ENCODE measurements around the gene SGCD.
"Not testable (repeated sequence)": the region's sequence is repeated elsewhere in the genome, so short reads cannot be mapped to it uniquely, and the experiment has no call there.

SGCD gene

DNA sequence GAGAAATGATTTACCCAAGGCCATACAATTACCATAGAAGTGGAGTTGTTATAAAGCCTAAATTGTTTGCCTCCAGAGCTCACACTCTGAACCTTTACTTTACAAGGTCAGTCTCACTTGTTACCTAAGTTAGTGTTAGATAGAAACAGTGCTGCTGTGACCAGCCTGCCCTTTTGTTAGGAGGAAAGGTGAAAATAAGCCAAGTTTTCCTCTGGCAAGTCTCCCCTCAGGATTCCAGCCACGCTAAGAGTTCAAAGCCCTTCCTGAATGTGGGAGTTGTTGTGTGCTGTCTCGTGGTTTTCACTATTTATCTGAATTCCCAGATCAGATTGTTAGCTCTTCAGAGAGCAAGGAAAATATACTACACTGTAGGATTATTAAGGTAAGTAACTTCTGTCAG, 260.0 kb downstream of the SGCD start:
- no peak for DNase-seq

DNA sequence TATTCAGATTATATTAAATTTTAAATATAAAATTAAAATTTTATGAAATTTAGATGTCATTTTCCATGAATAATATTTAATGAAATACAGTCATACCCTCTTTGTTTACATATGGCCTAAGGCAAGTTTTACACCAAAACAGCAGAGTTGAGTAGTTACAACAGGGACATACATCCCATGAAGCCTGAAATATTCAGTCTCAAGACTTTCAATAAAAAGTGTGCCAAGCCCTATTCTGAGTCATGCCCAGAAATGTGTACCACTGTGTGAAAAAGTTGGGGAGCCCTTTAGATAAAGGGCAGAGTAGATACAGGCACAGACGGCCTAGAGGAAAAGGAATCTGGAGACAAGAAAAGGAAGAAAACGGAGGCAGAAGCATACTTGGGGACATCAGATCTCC, 261.3 kb downstream of the SGCD start:
- DNase-seq, result no peak

DNA sequence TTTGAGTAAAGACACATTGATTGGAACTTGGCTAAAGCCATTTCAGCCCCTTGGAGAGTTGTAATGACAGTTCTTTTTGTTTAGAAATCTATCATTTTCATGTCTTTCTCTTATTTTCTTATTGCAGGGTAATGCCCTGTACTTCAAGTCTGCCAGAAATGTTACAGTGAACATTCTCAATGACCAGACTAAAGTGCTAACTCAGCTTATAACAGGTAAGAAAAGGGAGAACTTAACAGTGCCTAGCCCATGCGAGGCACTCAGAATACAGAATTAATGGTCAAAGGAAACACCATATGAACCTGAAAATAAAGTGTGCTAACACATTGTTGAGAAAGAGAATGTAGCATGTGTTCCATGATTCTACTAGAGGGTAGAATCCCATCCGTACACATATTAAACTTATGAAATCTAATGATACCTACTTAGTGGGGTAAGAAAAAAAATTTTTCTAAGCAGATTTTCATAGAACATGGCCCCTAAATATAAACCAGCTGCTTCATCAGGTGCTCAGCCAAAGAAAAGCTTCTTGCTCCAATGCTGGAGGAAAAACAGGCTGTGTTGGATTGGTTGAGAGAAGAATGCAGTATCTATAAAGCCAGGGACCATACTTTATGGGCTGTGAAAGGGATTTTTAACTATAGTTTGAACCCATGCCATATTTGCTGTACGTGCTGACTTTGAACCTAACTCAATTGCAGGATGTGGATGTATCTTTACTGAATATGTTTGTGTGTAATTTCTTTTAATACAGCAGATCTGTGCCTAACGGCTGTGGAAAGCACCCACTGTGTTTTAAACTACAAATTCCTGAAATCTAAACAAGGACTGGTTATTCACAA, 262.4 kb downstream of the SGCD start:
- DNase-seq, result no peak

DNA sequence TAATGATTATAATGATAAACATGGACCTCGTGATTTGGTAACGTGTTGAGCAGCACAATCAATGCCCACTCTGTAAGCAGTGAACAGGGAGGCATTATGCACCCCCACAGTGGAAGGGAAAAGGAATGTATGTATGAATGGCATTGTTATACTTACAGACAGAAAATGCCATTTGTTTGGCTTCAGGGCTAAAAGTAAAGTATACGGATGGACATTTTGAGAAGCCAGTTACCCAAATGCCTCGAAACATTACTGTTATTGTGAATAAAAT, 262.9 kb downstream of the SGCD start:
- DNase-seq, result no peak

DNA sequence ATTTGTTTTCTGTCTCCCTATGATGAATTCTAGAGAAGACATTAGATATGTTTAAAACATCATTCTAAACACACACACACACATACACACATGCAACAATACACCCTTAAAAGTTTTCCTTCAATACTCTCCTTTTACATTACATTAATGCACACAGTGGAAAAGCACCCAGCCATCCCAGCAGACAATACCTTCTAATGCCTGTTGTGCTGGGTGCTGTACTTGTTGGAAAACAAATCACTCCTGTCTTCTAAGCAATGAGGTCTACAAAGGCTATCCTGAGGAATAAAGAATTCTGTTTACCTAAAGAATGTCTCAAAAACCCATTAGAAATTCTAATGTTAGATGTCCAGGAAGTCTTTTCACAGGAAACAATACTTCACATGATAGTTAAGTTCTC, 264.0 kb downstream of the SGCD start:
- no peak for DNase-seq

DNA sequence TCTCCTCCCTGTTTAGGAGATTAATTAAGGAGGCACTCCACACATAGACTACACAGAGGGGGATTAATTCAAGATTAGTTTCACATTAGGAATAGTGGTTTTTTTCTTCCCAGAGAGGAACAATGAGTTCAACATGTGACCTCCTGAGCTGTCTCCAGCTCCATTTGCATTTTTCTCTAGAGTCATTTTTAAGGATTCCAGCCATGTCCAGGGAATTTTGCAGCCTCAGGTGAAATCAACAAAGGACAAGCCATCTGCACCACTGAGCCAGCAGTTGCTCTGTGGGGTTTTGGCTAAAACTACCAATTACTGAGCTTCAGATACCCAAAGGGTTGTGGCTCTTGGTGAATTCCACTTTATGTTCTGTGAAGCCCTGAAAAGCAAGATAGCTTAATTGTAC, 264.7 kb downstream of the SGCD start:
- DNase-seq, result no peak

DNA sequence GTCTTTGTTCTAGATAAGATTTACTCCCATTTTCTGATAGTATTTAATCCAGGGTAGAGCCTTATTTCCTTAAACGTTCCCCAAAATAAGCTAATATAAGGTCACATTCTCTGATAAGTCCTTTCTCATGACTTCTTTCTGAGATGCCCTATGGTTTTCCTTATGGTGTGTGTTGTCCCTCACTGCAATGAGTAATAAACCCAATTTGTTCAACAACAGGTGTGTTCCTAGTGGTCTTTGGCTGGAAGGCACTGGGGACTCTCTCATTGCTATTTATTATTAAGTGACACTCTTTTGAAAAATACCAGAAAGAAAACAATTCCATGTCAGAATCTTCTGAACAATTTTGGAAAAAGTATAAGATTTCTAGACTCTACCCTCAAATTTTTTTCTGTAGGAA, 266.6 kb downstream of the SGCD start:
- DNase-seq, result no peak

DNA sequence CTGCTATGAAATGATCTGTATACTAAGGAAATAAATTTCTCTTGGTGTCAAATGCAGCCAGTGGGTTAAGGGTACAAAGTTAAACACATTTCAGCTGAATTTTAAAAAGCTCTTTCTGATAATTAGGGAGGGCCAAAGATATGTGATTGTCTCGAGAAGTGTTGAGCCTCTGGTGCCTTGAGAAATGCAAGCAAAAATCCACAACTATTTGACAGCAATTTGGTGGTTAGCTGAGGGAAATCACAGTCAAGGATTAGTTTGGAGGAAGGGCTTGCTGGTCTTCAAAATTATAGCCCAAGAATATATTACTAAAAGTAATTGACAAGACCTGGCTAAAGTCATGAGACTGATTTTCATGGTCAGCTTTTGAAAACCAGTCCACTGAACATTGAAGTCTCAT, 267.4 kb downstream of the SGCD start:
- no peak for DNase-seq

DNA sequence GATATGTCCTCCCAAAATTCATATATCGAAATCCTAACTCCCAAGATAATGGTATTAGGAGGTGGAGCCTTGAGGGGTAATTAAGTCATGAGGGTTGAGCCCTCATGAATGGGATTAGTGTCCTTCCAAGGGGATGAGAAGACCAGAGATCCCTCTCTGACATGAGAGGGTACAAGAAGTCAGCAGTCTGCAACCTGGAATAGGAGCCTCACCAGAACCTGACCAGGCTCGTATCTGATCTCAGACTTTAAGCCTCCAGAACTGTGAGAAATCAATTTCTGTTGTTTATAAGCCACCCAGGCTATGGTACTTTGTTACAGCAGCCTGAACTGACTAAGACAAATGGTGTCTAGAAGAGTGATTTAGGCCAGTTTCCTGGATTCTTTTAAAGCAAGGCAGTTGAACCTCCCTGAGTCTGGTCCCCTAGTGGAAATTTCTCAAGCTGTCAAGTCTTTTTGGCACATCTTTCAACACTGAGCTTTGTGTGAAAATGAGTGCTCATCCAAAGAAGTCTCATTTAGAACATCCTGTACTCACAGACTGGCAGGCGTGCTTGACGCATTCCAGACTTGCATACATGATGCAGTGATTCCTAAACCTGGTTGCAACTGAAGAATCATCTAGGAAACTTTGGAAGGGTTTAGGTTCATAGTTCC, 268.3 kb downstream of the SGCD start:
- no peak for DNase-seq

DNA sequence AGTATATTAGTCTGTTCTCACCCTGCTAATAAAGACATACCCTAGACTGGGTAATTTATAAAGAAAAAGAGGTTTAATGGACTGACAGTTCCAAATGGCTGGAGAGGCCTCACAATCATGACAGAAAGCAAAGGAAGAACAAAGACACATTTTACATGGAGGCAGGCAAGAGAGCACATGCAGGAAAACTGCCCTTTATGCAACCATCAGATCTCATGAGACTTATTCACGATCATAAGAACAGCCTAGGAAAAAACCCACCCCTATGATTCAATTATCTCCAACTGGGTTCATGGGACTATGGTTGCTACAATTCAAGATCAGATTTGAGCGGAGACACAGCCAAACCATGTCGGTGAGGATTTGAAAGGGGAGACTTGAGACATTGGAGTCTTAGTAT, 270.3 kb downstream of the SGCD start:
- no peak for DNase-seq

DNA sequence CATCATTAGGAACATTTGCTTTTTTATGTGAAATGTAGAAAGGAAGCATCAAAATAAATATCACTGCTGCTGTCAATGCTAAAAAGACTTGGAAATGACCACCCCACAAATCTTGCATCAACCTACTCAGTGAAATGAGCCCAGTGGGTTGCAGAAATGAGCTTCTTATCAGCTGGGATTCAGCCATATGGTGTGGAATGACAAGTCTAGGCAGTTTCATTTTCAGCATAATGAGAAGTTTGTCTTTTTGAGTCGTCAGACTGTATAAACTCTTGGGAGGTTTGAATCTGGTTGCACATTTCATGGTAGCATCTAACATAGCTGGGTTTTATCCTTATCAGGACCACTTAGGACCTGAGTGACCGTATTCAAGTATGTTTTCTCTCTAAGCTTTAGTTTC, 272.0 kb downstream of the SGCD start:
- no peak for DNase-seq

DNA sequence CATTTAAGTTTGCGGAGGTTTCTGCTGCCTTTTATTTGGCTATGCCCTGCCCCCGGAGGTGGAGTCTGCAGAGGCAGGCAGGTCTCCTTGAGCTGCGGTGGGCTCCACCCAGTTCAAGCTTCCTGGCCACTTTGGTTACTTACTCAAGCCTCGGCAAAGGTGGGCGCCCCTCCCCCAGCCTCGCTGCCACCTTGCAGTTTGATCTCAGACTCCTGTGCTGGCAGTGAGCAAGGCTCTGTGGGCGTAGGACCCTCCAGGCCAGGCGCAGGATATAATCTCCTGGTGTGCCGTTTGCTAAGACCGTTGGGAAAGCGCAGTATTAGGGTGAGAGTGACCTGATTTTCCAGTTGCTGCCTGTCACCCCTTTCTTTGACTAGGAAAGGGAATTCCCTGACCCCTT, 283.6 kb downstream of the SGCD start:
- DNase-seq, result not testable (repeated sequence)

DNA sequence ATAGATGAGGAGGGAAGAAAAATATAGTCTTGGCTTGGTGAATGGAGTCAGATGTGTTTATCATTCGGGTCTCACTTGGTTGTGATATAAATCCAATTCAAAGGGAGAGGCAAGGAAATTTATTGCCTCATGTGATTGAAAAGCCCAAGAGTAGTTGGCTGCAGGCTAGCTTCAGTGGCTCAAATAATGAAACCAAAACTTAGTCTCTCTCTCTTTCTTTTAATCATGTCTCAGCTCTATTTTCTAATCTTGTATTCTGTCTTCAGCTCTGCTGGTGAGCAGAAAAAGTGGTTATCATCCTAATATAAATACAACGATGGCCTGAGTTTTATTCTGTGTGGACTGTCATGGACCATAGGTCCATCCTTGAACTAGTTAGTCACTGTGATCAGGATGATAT, 288.9 kb downstream of the SGCD start:
- no peak for DNase-seq

DNA sequence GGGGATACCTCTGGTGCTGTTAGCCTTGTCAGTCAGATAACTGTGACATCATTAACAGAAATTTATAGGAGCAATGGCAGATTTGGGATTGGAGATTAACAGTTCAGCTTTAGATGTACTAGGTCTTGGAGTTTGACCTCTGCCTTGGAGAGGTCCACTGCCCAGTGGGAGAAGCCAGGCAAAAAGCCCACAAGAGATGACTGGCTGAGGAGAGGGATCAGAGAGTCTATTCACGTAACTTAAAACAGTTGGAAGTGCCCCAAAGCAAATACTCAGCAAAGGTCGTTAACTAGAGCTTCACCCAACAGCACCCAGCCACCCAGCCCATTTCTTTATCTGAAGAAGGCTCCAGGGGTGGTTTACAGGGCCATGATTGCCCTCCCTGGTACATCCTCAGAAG, 290.5 kb downstream of the SGCD start:
- DNase-seq, result no peak

DNA sequence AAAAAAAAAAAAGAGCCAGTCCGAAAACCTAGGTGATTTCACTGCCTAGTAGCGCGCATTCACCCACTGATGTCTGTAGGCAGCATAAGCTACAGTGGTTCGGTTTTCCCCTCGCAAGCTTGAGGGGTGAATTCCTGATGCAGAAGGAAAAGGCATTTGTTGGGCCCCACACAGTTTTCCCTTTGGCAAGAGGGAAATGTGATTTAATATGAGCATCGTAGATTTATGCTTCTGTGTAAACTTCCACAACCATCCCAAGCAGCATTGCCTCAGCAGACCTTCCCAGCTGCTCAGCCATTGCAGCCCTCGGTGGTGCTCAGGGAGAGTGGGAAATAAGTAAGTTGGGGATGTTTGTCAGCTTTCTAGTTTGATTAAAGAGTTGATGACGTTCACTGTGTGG, 291.6 kb downstream of the SGCD start:
- DNase-seq, result no peak

DNA sequence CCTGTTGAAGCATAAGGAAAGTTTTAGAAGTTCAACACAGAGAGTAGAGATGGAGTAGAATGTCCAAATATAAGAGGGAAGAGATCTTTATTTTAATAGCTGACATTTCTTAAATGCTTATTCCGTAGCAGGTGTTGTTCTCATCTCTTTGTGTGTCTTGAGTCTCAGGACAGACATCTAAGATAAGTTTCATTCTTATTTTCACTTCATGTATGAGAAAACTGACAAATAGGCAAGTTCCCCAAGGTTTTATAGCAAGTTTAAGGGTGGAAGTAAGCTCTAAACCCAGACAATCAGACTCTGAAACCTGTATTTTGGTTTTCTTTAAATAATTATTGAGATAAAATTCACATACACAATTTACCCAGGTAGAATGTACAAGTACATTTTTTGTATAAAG, 294.8 kb downstream of the SGCD start:
- no peak for DNase-seq

DNA sequence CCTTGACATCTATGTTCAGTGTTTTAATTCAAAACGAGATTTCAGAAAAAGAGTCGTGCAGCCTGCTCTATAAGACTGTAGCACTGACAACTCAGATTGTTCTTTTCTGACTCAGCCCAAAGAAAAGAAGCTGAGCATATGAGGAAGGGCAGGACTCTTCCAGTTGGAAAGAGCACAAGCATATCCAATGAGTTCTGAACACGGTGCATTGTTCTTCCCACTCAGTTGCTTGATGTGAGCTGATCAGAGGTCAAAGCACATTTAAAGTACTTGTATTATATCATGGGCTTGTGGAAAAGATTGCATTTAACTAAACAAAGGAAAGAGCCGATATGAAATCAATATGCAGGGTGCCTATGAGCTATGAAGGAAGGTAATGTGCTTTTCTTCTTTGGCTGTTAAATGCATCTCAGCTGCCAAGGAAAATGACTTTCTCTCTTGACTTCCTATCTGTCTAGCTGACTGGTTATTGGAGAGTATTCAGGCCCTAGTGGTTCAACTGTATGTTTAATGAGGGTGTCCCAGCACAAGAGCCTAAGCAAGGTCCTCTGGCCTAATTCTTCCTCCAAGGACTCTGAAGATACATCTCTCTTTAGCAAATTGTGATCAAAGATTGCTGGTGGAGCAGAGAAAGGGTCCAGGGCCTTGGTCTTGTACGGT, 296.5 kb downstream of the SGCD start:
- DNase-seq, result no peak

DNA sequence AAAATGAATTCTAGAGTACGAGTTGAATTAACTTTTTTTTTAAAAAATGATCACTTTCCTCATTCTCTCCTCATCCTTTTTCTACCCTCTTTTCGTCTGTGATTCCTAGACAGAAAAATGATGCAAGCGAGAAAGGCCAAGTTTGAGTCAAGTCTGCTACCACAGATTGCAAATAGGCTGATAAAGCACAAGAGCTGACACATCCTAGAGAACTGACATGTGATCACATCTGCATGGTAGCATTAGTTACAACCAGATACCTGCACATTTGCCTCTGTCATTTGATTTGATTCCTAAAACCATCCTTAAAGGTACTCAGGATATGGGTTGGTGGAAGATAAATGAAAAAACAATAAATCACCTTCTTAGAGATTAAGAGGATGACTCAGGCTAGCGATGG, 297.7 kb downstream of the SGCD start:
- DNase-seq, result no peak

DNA sequence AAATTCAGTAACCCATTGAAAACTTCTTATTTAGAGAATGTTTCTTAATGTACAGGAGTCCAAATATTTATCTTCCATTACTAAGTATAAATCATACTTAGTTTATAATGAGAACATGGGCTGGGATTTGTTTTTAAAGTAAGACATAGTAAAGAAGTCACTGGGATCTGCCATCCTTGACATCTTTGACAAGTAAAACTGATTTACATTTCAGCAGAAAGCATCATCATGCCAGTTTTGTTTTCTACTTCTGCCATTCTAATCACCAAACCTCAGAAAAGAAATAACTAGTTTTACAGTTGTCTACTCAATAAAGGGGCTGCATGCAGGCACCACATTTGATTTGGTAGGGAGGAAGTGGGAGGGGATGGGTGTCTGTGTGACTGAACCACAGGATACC, 301.5 kb downstream of the SGCD start:
- DNase-seq, result no peak

DNA sequence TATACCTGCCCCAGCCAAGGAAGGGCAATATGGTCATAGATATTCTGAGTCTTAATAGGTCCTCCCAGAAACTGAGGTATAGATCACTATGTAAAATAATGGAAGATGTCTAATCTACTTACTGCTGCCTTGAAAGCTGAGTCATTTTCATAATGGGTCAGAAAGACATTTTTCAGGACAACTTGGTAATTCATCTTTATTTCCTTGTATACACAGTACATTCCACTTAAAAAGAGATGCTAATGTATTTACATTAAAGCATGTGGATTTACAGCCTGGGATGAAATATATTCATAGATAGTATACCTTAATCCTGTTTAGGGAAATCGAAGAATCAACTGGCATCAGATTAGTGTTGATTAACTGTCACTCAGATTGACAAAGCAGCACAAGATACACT, 304.0 kb downstream of the SGCD start:
- no peak for DNase-seq

DNA sequence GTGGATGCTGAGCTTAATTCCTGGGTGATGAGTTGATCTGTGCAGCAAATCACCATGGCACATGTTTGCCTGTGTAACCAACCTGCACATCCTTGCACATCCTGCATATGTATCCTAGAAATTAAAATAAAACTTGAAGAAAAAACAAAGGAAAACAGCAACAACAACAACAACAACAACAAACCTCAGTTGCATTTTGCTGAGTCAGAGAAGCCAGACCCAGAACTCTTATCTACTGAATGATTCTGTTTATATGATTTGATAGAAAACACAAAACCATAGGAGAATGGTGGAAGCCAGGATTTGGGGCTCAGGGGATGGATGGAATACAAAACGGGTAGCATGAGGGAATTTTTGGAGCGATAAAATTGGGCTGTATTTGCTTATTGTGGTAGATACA, 307.3 kb downstream of the SGCD start:
- no peak for DNase-seq

DNA sequence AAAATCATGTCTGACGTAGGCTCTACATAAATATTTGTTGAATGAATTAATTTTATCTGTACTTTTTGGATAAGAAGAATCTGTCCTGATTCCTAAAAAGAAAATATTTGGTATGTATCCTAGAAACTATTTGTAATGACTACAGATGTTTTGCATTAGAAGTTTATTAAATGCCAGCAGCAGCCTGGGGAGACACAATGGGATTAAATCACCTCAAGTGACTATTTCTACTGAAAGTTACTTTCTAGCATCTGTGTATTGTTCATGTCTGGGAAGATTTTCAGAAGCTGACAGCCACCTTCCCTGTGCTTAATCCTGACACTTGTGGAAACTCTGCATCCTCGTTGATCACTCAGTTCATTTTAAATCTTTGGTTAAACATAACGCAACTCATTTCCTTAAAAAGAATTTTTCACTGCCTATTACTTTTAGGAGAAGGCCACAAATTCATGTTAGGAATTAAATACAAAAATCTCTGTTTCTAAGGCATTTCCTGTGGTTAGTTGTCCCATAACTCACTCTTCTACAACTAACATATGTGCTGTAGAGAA, 313.8 kb downstream of the SGCD start:
- DNase-seq, result no peak

DNA sequence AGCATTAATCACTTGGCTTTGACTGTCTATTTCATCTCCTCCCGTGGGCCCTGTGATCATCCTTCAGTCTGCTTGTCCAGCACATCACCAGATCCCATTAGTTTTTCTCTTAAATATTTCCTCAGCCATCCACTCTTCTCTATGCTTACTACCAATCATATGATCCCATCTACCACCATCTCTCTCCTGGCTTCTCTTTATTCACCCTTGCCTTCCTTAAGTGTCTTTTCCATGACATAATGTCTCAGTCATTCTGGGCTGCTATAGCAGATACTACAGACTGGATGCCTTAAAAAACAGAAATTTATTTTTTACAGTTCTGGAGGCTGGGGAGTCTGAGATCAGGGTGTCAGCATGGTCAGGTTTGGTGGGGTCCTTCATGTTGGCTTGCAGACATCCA, 314.7 kb downstream of the SGCD start:
- no peak for DNase-seq

DNA sequence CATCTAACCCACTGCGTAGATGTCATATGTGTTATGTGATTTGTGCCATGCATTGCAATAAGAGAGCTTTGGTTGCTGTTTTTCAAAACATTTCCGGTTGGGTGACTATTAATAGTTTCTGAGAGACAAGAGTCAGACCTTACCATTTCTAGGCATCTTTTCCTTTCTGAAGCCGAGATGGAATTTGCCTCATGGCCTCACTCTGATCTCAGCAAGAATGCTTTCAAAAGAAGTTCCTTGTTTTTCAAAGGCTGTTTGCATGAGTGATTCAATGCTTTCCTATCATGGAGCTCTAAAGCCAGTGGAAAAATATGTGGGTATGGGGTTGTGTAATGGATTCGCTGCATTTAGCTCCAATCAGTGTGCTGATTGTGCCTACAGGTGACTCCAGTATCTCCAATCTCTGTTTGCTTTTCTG, 320.1 kb downstream of the SGCD start:
- DNase-seq, result no peak

Data from activated CD4-positive, alpha-beta T cell treated with anti-CD3 and anti-CD28 coated beads, Interleukin-2, amount 50 U/mL, for 4 hours (primary cell).